Activated naive CD4-positive, alpha-beta T cell treated with Interleukin-2 at 50 U/mL for 16 hours (primary cell): ENCODE data around the gene TEAD1.
A peak's percentile ranks its signal among the peaks of the same experiment; 100 is the strongest.

Source experiments
- DNase-seq: peaks from one replicate; pipeline ENCODE4 v3.0.0-alpha.2; 2020

The TEAD1 gene

DNA sequence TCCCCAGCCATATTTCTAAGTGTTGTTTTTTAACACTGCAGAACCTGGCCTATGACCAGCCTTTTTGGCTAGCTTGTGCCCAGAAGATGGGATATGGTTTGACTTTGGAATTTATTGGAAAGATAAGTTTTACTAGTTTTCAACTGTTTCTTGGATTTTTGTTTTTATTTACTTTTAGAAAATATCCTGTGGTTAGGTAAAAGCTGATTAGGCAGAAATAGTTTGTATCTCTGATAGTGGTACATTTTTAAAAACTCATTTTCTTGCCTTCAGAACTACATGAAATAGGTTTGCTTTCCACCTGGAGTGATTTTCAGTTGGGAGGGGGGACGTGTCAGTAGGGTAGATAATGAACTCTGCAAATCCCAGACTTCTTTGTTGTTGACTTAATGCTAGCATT, 243.6 kb downstream of the TEAD1 start:
- no peak for DNase-seq

DNA sequence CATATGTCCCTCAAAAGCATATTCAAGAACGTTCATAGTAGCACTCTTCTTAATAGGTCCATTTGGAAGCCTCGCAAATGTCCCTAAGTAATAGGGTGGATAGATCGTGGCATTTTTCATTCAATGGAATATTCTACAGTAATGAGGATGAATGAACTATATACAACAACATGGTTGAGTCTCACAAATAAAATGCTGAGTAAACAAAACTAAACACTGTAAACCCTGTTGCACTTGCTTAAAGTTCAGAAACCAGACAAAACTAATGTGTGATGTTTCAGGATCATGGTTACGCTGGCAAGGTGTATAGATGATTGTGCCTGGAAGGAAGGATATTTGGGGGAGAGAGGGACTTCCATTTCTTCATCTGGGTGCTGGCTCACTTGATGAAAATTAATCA, 244.4 kb downstream of the TEAD1 start:
- no peak for DNase-seq

DNA sequence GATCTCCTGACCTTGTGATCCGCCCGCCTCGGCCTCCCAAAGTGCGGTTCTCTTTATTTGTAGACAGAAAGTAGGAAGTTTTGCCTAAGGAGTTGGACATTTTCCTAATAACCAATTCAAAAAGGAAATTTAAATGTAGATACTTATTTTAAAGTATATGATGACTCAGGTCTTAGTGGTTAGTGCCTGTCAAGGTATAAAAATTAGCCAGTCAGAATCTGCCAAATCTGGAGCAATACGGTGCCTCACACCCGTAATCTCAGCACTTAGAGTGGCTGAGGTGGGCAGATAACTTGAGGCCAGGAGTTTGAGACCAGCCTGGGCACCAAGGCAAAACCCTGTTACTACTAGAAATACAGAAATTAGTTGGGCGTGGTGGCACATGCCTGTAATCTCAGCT, 248.2 kb downstream of the TEAD1 start:
- no peak for DNase-seq

DNA sequence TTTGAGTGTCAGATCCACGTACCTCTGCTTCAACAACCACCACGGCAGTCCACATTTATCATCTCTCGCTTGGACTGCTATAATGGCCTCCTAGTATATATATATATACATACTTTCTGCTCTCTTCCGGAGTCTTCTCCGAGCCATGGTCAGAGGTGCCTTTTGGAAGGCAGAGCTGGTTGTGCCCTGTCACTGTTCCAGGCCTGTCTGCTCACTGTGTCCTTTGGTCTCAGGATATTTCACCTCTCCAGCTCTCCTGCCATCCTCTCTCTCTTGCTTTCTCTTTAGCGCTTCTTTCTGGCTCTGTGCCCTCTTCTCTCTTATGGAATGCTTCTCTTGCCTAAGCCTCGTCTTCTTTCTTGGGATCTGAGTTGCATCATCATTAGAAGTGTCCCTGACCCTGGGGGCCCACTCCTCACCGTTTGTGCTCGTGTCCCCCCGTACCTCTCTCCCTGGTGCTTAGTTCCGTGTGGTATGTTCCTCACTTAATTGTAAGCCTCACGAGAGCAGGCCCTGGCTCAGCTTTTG, 248.8 kb downstream of the TEAD1 start:
- DNase-seq, result no peak

DNA sequence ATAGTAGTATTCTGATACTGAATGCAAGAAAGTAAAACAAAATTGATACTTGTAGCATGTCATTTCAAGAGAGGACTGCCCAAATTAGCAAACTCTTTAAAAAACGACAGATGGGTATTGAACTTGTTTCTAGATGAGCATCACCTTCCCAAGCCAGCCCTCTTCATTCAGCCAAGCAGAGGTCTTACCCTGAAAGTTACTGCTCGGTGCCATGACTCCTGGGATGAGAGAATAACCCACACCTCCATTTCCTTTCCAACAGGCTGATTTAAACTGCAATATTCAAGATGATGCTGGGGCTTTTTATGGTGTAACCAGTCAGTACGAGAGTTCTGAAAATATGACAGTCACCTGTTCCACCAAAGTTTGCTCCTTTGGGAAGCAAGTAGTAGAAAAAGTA, 250.4 kb downstream of the TEAD1 start:
- DNase-seq, result no peak

DNA sequence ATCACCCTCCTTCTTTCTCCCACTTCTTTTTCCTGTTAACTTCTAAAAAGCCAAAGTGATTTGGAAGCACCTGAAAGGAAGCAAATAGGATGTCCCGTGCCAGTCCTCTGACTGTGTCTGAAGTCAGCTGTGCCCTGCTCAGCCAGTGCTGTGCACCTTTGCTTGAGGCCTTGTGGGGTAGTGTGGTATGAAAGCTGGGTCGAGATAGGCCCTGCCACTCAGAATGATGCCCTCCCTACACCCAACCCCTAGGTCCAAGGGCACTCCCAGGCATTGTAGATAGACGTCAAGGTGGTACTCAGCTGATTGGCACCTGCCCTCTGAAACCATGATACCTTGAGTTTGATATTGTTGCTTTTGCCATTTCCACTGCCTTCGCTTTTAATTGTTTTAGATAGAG, 251.3 kb downstream of the TEAD1 start:
- no peak for DNase-seq

DNA sequence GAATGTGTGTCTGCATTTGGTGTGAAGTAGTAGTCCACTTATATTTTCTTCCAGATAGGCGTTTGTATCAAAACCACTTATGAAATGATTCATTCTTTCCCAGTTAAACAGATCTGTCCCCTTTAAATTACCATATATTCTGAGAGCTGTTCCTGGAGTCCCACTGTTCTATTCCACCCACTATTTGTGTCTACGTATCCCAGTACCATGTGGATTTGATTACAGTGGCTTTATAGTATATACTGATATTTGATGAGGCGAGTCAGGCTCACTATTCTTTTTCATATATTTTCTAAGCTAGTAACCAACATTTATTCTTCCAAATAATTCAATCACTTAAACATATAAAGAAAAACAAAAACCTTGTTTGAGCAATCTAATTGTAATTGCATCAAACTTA, 253.0 kb downstream of the TEAD1 start:
- no peak for DNase-seq

DNA sequence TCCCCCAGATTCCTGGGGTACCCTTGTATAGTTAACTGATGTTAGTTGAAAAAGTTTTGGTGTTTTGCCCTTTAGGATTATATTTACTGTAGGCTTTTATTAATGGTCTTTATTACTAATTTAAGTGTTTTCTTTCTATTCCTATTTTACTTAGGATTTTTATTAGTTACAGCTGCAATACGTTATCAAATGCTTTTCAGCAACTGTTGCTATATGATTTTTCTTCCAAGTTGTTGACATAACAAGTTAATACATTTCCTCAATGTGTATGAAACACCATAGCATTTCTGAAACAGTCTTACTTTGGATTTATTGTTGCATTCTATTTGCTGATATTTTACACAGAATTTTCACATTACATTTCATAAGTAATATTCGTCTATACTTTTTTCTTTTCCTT, 253.7 kb downstream of the TEAD1 start:
- DNase-seq, result no peak

DNA sequence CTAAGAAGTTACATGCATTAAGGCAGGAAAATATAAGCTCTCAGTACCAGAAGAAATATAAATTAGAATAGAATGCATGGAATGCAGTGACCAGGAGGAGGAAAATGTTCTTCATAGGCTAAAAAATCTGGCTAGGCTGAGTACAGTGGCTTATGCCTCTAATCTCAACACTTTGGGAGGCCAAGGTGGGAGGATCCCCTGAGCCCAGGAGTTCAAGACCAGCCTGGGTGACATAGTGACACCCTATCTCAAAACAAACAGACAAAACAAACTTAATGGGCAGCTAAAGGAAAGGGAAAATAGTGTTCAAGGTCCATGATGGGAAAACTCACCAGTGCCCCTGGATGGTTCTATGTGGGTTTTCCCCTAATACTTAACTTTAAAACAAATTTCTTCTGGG, 256.6 kb downstream of the TEAD1 start:
- no peak for DNase-seq

DNA sequence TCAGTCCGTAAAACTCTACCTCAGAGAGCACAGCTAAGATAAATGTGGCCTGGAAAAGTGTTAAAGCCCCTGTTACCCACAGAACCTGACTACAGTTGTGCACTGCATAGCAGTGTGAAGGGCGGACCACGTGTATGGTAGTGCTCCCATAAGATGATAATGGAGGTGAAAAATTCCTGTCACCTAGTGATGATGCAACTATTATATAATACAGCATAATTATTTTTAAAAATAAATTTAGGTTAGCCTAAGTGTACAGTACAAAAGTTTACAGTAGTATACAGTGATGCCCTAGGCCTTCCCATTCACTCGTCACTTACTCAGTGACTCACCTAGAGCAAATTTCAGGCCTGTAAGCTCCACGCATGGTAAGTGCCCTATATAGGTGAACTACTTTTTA, 258.3 kb downstream of the TEAD1 start:
- DNase-seq, result no peak

DNA sequence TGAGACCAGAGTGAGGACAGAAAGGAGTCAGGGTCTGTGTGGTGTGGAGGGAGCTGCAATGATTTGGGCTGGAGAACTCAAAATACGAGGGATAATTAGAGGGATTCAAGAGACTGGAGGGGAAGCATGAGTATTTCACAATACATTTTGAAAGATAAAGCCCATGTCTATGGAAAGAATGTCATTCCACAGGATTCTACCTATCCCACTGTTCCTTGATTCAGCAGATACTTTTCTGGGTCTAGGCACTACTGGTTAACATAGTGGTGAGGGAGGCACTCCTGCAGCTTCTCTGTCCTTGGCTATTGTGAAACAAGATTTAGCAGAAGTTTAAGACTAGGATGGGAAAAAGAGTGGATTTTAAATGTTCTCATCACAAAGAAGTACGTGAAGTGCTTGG, 262.0 kb downstream of the TEAD1 start:
- DNase-seq, result no peak

DNA sequence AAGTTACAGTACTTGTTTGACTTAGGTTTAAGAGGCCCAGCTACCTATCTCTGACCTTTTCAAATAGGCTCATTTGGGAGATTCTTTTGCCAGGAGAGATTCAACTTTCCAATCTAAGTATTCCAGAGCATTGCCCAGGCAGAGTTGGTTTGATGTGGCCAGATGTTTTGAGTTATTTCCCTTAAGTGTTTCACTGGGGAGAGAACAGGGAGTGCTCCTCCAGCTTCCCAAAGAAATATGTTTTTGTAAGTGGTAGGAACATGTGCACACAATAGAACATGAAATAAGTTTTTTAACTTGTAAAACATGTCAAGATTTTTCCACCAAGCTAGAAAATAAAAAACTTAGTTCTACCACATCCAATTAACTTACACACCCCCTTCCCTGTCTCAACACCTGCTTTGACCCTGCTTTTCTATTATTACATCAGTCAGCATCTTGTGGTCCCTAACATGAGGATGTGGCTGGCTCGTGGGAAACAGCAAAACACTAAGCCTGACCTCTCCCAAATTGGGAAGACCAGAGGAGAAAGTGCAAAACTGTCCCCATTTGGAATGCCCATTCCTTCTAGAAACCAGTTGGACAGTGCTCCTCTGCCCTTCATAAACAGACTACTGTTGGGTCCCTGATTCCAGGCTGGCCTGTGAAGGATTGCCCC, 264.5 kb downstream of the TEAD1 start:
- no peak for DNase-seq

DNA sequence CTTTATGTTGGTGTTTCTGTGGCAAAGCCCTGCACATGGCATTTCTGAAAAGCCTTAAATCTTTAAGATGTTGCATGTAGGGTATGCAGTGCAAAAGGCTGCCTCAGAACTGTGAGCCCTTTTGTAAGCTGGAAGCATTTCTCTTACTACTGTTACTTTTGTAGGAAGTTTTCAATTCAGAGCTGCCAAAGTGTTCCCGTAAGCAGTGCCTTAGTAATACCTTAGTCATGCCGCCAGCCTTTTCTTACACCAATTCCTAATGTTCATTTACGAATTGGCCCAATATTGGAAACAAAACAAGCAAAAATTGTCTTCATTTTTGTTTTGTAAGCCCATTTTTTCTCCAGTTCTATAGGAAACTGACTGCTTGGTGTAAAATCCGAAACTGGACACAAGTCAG, 267.4 kb downstream of the TEAD1 start:
- no peak for DNase-seq

DNA sequence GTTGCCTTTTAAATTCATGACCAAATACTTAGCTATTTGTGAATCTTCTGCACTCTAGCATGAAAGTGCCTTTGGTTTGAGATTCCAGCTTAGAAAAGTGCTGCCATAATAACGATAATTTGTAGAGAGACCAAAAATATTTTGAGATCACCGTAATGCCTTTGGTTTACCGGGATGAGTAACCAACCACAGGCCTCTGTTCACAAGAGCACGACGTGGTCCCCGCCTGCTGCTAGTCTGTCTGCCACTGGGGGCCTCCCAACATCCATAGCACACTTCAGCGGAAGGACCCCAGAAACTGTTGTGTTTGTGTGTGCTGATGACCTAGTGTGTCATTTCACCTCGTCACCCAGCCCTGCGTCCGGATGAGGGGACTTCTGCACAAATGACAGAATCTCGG, 267.9 kb downstream of the TEAD1 start:
- DNase-seq, result no peak

DNA sequence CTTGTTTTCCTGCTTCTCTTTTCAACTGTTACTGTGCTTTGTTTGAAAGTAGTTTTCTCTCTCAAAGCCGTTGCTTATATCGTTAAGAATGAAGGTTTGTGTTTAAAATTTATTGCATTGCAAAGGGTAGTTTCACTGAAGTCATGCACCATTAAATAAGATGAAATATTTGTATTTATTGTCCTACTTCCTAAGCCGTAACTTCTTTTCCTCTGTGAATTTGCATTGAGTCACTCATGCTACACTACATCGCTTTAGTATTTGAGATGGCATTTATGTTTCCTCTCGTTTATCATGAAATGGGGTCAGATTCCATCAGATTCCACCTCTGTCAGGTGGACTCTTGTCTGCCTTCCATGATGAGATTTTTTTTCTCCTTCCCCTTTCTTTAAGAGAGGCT, 269.1 kb downstream of the TEAD1 start:
- no peak for DNase-seq

DNA sequence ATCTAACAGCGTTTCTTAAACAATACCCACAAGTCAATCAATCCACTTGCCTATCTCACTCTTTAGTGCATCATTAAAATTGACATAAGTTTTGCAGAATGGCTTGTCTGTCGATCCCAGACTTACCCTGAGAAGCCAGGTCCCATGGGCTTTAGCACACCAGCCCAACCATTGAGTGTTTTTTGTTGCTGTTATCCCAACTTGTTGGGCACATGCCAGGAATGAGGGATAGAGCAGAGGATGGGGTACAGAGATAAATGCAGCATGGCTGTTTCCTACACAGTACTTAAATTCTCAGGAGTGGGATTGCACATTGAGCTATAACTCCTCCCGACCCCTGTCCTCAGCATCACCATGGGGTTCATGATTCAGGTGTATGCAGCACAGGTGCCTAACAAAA, 270.7 kb downstream of the TEAD1 start:
- no peak for DNase-seq

DNA sequence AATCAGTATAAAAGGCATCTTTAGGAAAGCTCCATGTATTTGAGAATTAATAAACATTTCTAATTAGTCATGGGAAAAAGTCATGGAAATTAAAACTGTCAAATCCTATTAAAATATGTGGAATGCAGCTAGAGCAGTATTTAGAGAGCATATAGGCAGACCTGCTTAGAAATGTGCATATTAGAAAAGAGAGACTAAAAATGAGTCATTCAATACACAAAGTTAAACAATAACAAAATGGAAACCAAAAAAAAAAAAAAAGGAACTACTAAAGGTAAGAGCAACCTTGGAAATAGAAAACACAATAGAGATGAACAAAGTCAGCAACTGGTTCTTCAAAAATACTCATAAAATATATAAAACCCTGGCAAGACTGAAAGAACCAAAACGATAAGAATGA, 275.2 kb downstream of the TEAD1 start:
- no peak for DNase-seq

DNA sequence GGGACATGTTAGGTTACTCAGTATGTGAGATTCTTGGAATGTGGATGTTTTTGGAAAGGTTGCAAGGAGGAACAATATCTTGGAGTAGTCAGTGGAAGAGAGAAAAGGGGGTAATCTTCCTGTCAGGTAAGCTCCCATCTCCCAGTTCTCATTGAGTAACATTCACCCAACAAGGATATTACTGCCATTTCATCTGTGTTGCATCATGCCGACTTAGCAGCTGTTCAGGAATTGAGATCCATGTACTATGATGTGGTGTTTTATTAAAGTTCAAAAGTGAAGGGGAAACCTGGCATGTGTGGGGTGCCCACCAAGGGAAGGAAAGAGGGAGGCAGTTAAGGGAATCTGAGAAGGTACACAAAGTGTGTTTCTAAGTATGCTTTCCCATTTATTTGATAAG, 276.4 kb downstream of the TEAD1 start:
- no peak for DNase-seq

DNA sequence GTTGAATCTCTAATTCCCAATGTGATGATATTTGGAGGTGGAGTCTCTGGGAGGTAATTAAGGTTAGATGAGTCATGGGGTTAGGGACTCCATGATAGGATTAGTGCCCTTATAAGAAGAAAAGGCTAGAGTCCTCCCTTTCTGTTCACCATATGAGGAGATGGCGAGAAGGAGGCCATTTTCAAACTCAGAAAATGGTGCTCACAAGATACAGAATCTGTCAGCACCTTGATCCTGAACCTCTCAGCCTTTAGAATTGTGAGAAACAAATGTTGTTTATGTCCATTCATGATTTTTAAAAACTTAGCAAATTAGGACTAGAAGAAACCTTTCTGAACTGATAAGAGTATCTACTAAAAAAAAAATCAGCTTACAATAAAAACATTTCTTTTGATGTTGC, 277.2 kb downstream of the TEAD1 start:
- DNase-seq, result no peak

DNA sequence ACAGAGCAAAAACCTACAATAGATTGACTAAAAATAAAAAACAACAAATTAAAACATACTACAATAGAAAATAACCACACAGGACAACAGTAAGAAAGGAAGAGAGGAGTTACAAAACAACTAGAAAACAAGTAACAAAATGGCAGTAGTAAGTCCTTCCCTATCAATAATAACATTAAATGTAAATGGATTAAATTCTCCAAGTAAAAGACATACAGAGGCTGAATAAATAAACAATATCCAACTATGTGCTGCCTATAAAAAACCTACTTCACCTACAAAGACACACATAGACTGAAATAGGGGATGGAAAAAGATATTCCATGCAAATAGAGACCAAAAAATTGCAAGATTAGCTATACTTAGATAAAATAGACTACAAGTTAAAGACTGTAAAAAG, 277.9 kb downstream of the TEAD1 start:
- no peak for DNase-seq

DNA sequence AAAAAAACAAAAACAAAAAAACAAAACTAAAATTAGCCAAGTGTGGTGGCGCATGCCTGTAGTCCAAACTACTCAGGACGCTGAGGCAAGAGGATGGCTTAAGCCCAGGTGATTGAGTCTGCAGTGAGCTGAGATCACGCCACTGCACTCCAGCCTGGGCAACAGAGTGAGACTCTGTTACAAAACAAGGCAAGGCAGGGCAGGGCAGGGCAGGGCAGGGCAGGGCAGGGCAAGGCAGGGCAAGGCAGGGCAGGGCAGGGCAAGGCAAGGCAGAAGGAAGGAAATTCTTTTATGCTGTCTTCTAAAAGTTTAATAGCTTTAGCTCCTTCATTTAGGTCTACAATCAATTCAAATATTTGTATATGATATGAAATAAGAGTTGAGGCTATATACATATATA, 284.8 kb downstream of the TEAD1 start:
- no peak for DNase-seq

DNA sequence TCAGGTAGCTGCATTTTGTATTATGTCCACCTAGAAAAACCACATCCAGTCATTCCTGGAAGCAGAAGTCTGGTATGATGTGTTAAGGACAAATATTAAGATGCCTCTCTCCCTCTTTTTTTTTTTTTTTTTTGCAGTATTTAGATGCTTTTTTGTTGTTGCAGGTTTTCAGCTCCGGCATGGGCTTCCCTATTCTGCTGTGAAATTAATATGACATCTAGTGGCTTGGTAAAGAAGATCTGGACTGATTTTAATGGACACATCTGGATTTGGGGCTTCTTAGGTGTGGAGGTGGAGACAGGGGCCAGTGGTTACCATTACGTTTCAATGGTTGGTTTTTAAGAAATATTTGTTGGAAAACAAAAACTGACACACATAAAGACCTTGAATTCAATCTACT, 287.4 kb downstream of the TEAD1 start:
- no peak for DNase-seq

DNA sequence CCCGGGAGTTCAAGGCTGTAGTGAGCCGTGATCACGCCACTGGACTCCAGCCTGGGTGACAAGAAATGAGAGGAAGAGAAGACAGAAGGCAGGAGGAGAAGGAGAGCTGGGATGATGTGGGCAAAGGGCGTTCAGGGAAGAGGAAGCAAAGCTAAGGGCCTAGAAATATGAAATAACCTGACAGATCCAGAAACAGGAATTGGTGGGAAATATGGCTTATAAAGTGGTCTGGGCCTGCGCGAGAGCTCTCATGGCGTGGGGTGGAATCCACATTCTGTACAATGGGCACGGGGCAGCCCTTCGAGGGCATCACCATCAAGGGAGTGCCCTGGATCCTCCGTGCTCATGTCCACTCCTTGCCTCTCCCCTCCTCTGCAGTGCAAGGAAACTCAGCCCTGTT, 288.1 kb downstream of the TEAD1 start:
- no peak for DNase-seq

DNA sequence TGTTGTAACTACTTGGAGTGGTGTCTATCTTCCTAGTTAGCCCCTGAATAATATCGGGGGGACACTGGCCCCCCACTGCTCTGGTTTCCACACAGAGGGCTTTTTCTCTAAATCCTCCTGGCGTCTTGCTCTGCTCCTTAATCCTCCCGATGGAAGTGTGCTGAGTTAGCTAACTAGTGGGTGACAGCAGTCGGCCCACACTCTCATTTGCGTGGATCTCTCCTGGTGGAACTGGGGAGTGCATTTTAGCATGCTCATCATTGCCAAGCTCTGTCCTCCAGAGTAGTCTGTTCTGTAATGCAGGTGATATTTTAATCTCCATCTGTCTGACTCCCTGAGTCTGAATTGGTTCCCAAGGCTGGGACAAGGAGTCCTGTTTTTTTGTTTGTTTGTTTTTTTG, 288.8 kb downstream of the TEAD1 start:
- DNase-seq, result no peak

DNA sequence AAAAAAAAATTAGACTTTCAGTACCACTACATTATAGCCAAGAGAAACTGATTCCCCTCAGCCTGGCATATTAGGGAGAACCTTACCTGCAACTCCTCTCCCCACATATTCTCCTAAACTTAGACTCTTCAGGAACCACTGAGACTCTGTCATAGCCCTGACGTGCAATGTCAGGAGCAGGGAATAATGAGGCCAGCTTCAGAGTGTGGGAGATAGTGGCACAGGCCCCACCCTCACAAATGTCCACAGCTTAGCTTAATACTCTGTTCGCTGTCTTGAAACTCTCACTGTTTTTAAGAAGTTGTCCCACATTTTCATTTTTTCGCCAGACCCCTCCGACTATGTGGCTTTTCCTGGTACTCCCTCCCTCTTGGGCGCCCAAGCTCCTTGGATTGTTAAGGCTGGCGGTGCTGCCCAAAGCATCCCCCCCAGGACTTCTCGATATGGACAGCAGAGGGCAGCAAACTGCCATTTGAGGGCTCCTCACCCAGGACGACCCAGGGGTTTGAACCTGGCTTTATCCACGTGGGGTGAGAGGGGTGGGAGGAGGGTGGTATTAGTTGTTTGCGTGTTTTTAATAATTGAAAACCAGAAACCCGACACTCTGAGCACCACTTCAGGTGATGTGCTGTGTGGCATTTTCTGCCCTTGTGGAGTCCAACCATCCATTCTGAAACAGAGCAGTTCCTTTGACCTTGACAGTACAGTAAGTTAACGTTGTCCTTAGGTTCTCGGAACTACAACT, 289.7 kb downstream of the TEAD1 start:
- peak; percentile 65 for DNase-seq
